GM19467 (cell line): Measurements from ENCODE around the gene GLMN.
A peak's percentile ranks its signal among the peaks of the same experiment; 100 is the strongest.

ENCODE experiments used
- ATAC-seq: cut with Tn5 transposase; IDR thresholded peaks from one replicate; pipeline ENCODE4 v1.9.1; 2021; ENCODE audit warnings: mild to moderate bottlenecking, moderate library complexity; ENCODE audit not compliant: unreplicated experiment

GLMN gene, protein sequence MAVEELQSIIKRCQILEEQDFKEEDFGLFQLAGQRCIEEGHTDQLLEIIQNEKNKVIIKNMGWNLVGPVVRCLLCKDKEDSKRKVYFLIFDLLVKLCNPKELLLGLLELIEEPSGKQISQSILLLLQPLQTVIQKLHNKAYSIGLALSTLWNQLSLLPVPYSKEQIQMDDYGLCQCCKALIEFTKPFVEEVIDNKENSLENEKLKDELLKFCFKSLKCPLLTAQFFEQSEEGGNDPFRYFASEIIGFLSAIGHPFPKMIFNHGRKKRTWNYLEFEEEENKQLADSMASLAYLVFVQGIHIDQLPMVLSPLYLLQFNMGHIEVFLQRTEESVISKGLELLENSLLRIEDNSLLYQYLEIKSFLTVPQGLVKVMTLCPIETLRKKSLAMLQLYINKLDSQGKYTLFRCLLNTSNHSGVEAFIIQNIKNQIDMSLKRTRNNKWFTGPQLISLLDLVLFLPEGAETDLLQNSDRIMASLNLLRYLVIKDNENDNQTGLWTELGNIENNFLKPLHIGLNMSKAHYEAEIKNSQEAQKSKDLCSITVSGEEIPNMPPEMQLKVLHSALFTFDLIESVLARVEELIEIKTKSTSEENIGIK

DNA sequence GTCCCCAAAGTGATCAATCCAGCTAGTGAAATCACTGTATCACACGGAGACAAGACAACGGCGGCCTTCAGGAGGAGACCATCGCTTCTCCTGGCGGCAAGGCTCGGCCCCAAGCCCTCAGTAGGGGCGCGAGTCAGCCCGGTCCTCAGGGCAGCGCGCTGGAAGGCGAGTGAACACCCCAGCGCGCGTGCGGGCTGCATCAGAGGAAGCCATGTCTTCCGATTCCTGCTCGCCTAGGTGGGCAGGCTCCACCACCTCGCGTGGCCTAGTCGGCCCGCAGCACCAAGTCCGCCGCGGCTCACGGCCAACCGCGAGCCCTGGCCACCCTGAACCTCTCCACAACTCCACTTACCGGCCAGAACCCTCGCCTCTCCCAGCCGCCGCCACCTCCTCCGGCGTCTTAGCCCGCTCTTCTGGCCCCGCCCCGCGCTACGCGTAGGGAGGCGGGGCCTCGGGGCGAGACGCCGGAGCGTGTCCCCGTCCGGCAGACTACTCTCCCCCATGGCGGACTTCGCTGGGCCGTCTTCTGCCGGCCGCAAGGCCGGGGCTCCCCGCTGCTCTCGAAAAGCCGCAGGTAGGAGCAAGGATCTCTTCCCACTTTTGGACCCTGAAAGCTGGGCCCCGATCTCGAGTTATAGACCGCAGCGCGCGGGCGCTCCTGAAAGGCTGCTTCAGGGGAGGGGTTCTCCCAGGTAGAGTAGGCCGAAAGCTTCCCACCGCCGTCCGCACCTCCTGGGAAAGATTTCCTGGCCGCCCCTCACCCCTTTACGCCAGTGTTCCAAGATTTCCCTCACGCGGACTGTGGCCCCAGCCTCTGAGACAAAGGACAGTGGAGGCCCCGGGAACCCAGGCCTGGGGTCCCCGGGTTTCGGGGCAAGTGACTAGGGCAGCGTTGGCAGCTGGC lies at the start of gene GLMN, which contains the start of gene RPAP2:
Gene GLMN (minus strand): TSS at position 415 of the 904 bp plus-strand sequence. CDS start 988 bp downstream, outside the sequence.
Gene RPAP2 (plus strand): TSS at position 487 of the 904 bp plus-strand sequence. CDS start 15 bp downstream, at position 502.
- ATAC-seq: peak; percentile 97

GRCh38 chr1:92346866-92347640 lies 48.3 kb upstream of the GLMN start:
- ATAC-seq: no peak

GRCh38 chr1:92343061-92343460 lies 44.3 kb upstream of the GLMN start:
- no peak for ATAC-seq

DNA sequence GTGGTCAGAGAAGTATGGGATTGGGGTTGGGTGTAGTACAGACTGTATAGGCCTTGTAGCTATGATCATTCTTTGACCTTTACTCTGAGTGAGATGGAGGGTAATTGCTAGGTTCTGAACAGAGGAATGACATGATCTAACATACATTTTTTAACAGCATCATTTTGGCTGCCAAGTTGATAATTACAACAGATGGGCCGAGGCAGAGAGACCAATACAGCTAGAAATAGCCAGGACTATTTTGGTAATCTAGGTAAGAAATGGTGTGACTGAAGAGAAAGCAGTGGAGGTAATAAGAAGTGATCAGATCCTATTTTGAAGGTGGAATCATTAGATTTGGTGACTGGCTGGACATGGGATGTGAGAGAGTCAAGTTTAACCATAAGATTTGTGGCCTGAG lies 43.6 kb upstream of the GLMN start:
- ATAC-seq: no peak

- ATAC-seq: no peak
These were observed 41.4 kb upstream of the GLMN start for GRCh38 chr1:92340154-92340553.

- ATAC-seq: no peak
These were observed 34.9 kb upstream of the GLMN start for GRCh38 chr1:92333668-92334067.

DNA sequence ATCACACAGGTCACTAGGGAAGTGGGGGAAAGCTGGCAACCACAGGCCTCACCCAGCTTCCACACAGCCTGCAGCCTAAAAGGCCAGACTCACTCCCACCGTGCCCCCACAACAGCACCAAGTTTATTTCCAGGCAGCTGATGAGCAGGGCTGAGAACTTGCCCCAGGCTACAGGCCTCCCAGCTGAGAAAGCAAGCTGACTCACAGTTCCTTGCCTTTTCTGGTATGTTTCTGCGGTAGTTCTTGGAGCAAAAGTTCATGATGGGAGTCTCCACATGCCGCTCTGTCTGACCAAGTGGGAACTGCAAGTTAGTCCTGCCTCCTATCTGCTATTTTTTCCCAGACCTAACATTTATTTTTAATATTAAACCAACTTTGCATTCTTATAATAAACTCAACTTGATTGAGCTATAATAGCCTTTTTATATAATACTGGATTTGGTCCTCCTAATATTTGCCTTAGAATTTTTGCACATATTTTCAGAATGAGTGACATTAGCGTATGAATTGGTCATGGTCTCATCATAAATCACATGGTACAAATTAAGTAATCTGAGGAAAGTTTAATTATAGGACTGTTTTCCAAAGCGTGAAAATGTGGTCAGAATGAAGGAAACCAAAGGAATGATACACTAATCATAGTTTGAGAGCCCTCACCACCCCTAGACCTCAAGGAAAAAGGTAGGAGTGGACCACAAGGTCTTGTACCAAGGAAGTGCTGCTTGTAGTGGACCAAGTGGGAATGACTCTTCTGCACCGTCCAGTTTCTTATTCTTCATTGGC lies 30.8 kb upstream of the GLMN start:
- no peak for ATAC-seq

DNA sequence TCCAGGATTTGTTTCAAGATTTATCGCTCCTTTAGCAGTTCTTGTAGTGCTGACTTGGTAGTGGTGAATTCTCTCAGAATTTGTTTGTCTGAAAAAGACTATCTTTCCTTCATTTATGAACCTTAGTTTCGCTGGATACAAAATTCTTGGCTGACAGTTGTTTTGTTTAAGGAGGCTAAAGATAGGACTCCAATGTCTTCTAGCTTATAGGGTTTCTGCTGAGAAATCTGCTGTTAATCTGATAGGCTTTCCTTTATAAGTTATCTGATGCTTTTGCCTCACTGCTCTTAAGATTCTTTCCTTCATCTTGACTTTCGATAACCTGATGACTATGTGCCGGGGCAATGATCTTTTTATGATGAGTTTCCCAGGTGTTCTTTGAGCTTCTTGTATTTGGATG lies 29.0 kb upstream of the GLMN start:
- ATAC-seq: no peak

GRCh38 chr1:92326681-92327080 lies 27.9 kb upstream of the GLMN start:
- no peak for ATAC-seq

- no peak for ATAC-seq
These were observed 26.0 kb upstream of the GLMN start for GRCh38 chr1:92324784-92325183.

- ATAC-seq: no peak
These were observed 25.0 kb upstream of the GLMN start for GRCh38 chr1:92323473-92324453.

DNA sequence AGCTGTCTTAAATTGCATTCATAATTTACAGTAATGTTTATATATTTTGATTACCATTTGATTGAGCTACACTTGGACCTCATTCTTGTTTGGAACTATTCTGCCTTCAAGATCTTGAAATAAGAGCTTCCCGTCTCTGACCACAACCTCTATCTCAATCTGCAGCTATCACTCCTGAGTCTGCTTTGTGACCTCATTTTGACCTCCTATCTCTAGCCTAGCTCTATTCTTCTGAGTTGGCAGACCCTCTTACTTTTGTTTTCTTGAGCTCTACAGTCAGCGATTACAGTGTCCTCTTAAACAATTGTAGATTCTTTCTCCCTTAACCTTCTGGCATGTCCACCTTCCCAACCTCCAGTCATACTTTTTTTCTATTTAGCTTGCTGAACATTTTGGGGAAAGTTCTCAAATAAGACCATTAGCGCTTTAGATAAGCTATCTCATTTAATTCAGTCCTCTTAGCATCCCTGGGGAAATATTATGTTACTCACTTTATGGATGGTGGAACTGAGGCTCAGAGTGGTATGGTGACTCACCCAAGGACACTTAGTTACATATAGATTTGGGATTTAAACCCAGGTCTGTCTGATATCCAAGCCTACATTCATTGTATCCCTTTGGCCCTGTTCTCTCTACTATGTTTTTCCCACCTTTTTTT lies 19.2 kb upstream of the GLMN start:
- no peak for ATAC-seq

DNA sequence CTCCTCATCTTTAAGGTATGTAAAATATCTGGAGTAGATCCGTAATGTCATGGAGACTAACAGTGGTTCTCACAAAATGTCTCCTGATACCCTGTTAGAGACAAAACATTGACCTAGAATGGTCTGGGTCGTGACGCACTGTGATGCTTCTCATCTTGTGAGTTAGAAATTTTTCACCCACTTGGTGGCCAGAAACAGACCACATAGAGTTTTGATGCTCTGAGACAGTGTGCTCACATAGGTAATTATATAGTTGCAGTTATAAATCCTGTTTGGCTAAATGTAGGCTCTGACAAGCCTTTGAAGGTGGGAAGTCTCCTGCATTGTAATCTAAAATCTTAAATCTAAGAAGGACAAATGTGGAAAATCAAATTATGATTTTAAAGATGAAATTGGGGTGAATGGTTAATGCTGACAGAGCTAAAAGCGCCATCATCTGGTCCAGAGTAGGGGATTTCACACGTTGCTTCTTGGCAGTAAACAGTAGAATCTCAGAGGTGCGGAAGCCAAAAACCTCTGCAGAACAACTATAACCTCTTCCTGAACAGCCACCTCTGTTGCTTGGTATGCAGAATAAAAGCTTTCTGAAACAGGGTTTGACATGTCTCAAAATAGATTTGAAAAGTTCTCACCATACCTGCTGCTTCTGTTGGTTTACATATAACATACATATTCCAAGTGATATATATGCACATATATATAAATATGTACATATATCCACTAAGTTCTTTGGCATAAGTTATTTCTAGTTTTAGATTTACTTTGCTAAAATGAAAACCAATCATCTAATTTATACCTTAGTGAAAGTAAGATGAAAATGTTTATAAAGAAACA lies 17.2 kb upstream of the GLMN start:
- no peak for ATAC-seq

- ATAC-seq: no peak
These were observed 15.2 kb upstream of the GLMN start for GRCh38 chr1:92314024-92314423.

DNA sequence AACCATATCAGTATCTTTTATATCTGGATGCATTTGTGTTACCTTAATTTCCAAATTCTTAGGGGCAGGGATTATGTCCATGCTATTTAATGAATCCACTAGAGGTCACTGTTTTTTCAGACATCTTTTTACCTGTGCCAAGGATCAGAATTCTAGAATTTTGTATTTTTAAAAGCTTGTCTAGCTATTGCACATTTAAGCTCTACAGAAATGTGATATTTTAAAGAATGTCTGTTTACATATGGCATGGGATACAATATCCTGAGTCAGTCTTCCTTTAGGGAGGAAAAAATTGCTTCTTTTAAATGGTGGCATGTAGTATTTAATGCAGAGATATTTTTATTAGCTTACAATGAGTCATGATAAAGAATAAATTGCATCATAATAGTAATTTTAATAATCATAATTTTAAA lies 11.4 kb upstream of the GLMN start:
- ATAC-seq: no peak

DNA sequence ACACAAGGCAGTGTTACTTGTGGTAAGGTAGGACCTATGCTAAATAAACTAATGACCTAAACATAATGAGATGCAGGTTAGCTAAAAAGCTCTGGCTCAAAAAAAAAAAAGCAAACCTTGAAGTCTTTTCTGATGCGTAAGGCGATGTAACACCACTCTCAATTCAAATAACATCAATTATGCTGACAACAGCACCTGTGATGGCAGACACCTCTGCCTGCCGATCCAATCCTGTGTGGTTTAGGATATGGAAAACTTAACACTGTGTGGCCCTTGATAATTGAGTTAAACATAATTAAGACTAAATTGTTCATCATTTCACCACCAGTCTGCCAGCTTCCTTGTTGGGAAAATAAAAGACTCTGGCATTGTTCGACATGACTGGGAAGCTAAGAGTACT lies 9.2 kb upstream of the GLMN start:
- no peak for ATAC-seq

DNA sequence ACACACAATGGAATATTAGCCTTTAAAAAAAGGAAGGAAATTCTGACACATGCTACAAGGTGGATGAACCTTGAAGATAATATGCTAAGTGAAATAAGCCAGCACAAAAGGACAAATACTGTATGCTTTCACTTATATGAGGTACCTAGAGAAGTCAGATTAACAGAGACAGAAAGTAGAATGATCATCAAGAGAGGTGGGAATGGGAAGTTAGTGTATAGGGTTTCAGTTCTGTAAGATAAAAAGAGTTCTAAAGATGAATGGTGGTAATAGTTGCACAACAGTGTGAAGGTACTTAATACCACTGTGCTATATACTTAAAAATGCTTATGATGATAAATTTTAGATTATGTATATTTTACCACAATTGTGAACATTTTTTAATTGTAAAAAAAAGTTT lies 7.2 kb upstream of the GLMN start:
- no peak for ATAC-seq
